GM18520 (cell line): ENCODE measurements around the gene RALA.
A peak's percentile ranks its signal among the peaks of the same experiment; 100 is the strongest.
"Not testable (repeated sequence)": the region's sequence is repeated elsewhere in the genome, so short reads cannot be mapped to it uniquely, and the experiment has no call there.

Experiments used
- ATAC-seq: cut with Tn5 transposase; IDR thresholded peaks from one replicate; pipeline ENCODE4 v1.9.1; 2021; ENCODE audit not compliant: unreplicated experiment

The RALA gene

DNA sequence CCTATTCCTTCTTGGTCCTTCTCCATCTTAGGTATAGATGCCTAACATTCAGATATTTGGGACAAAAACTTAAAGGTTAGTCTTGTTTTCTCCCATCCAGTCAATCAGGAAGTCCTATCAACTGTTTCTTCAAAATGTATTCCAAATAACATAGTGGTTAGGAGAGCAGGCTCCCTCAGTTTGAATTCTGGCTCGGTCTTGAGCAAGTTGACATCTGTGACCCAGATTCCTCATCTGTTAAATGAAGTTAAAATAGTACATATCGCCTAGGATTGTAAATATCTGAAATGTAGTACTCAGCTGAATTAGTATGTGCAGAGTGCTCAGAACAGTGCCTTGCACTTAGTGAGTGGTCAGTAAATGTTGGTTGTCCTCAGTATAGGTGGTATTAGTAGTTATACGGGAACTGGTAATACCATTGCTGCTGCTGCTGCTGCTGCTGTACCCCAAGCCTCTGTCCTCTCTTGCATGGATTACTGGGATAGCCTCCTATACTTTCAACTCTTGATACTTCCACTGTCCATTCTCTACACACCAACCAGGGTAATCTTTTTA, 58.6 kb downstream of the RALA start:
- ATAC-seq, result no peak

DNA sequence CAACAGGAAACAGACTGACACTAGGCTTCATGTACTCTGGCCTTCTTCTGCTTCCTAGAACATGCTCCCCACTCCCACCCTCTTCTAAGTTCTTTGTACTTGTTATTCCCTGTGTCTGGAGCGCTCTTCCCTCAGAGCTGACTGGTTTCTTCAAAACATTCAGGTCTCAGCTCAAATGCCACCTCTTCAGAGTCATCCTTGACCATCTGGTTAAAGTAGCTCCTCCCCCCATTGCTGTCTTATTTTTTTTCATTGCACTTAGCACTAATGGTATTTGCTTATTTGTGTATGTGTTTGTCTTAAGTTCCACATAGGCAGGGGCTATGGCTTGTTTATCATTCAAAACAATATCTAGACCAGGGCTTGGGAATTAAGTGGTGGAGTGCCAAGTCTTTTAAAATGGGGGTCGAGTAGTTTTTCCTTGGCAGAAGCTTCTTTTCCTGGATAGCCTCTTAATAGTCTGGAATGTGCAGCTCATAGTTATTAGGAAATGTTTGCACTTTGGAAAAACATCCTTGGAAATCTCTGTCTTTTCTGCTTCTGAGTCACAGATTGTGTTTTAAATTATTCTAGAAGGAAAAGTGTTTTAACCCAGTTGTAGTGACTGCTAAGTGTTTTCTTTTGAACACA, 60.0 kb downstream of the RALA start:
- ATAC-seq, result no peak

DNA sequence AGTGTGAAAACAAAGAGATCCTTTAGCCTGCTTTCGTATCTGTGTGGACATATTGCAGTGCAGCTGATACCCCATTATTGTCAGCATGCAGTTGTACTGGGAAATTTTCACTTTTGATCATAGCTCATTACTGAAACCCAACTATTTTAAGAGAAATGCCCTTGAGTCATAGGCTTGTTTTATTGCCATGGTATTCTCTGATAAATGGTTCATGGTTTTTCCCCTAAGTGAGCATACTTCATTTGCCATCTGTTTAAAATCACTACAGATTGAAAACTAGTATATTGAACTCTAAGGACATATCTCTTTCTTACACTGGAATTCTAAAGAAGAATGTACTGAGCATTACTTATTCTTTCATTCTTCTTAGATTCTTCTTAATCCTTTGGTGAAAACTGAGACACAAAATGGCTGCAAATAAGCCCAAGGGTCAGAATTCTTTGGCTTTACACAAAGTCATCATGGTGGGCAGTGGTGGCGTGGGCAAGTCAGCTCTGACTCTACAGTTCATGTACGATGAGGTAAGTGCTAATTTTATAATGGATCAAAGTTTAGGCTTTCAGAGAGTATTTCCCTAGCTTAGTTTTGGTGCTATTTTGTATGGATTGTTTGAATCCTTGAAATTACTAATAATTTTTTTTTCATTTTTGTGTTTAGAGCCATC, 63.0 kb downstream of the RALA start:
- peak; percentile 70 for ATAC-seq

DNA sequence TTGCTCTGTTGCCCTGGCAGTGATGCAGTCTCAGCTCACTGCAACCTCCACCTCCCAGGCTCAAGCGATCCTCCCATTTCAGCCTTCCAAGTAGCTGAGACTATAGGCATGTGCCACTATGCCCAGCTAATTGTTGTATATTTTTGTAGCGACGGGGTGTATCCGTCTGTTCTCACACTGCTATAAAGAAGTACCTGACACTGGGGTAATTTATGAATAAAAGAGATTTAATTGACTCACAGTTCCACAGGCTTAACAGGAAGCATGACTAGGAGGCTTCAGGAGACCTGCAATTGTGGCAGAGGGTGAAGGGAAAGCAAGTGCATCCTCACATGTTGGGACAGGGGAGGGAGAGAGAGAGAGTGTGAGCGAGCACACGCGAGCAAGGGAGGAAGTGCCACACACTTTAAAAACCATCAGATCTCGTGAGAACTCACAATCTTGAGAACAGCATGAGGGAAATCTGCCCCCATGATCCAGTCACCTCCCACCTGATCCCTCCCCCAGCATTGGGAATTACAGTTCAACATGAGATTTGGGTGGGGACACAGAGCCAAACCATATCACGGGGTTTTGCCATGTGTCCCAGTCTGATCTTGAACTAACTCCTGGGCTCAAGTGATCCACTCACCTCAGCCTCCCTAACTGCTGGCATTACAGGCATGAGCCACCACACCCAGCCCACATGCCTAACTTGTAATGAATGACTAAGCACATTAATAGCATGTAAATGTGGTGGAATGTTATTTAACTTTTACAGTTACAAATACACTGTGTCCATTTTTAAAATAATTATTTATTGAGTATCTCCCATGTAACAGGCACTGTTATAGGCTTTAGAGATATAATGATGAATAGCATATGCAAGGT, 65.5 kb downstream of the RALA start:
- ATAC-seq, result no peak

DNA sequence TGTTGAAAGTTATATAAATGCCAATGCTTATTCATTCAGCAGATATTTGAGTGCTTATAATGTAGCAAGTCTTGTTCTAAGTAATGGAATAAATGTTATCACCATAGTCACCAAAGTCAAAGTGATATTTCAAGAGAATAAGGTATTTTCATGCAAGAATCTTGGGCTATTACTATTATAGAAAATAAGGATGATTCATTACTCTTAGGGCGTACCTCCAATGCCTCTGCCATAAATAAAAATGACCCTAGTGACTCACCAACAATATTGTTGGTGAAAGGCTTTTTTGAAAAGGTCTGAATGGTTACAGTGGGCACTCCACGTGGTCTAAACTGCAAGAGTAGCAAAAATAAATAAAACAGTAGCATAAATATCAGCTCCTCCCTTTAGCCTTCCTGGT, 68.4 kb downstream of the RALA start:
- ATAC-seq, result no peak

DNA sequence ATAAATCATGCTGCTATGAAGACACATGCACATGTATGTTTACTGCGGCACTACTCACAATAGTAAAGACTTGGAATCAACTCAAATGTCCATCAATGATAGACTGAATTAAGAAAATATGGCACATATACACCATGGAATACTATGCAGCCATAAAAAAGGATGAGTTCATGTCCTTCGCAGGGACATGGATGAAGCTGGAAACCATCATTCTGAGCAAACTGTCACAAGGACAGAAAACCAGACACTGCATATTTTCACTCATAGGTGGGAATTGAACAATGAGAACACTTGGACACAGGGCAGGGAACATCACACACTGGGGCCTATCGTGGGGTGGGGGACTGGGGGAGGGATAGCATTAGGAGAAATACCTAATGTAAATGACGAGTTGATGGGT, 69.7 kb downstream of the RALA start:
- ATAC-seq, result not testable (repeated sequence)

DNA sequence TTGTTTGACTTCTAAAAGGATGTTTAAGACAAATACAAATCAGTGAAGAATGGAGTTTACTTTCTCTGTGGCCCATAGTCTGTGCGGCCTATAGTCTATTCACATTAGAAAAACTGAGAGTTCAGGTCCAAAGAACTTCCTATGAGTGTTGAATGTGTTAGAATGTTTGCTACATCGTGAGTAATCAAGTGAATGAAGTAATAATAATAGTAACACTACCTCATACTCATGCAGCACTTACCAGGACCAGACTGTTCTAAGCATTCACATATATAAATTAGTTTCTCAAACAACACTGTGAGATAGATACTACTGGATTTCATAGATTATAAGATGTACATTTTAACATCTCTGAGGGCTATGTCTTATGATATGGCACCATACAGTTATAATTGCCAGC, 70.4 kb downstream of the RALA start:
- no peak for ATAC-seq

DNA sequence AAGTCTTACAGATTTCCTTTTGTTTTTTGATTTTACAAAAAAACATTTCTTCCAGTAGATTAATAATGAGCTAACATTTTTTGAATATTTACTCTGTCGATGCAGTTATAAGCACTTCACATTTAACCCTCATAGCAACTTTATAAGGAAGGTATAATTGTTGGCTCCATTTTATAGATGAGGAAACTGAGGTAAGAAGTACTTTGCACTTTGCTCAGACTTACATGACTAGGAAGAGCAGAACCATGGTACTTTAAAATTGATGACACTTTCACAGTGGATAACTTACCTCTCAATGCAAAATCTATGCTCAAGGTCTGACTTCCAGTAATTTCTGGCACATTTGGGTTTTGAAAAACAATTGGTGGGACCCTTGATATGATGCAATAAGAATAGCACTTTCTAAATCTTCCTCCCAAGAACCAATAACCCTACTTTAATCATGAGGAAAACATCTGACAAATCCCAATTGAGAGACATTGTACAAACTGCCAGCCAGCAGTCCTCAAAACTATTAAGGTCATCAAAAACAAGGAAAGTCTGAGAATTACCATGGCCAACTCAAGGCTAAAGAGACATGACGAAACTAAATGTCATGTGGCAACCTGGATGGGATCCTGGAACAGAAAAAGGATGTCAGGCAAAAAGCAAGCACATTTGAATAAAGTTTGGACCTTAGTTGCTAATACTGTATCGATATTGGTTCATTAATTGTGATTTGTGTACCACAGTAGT, 72.6 kb downstream of the RALA start:
- ATAC-seq, result no peak

DNA sequence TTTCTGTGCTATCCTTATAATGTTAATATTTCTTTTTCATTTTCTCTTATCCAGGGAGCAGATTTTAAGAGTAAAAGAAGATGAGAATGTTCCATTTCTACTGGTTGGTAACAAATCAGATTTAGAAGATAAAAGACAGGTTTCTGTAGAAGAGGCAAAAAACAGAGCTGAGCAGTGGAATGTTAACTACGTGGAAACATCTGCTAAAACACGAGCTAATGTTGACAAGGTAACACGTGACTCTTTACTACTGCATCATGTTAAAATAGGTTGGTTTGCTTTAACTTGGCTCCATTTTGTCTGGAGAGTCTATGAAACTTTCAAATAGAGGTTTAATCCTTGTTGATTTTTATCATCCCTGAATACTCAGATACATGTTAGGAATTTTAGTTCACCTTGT, 73.3 kb downstream of the RALA start:
- no peak for ATAC-seq

DNA sequence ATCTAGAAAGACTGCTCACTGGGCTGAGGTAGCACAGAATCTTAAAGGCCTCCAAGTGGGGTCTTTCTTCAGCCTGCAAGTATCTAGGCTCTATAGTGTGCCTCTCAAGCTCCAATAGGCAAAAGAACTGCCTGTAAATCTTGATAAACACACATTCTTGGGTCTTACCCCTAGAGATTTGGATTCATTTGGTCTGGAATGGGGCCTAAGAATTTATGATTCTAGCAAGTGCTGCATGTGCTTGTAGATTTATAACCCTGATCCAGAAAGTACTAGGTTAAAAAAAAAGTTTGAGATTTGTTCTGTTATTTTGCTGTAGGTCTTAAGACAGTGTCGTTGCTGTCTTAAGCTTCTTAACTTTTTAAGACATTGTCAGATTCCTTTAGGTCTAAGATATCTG, 74.1 kb downstream of the RALA start:
- ATAC-seq, result no peak

DNA sequence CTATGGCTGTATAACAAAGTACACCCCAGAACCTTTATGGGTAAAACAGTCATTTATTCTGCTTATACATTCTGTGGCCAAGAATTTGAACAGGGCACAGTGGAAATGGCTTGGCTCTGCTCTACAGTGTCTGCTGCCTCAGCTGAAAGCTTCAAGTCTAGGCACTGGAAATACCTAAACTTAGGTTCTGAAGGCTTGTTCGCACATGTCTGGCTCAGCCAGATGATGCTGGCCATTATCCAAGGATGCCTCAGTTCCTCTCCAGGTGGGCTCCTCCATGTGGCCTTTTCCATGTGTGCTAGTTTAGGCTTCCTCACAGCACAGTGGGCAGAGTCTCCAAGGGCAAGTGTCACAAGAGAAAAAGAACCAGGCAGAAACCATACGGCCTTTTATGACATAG, 76.8 kb downstream of the RALA start:
- ATAC-seq, result no peak

DNA sequence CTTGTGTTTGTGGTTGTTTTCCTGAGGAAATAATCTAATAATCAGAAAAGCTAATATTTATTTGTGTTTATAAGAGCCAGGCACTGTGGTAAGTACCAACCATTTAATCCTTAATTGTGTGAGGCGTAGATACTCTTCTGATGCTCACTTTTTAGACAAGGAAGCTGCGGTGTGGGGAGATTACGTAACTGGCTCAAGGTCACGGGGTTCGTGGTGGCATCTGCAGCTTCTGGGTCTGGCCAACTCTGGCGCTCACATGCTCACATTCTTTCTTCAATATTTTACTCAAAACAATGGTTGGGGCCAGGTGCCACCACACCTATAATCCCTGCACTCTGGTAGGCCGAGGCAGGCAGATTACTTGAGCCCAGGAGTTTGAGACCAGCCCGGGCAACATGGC, 77.6 kb downstream of the RALA start:
- ATAC-seq, result no peak

DNA sequence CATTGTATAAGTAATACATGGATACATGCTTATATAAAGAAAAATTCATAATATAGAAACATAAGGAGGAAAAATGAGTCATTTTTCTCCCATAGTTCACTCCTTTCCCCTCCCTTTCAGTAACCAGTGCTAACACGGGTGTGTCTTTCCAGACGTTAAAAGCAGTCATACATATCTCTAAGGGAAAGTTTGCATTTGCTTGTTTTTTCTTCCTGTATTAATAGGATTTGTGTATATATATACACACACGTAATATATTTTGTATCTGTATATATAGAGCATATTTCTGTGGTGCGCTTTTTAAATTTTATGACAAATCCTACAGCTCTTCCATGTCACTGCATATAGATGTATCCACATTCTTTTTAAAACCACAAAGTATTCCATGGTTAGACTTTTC, 78.8 kb downstream of the RALA start:
- no peak for ATAC-seq

DNA sequence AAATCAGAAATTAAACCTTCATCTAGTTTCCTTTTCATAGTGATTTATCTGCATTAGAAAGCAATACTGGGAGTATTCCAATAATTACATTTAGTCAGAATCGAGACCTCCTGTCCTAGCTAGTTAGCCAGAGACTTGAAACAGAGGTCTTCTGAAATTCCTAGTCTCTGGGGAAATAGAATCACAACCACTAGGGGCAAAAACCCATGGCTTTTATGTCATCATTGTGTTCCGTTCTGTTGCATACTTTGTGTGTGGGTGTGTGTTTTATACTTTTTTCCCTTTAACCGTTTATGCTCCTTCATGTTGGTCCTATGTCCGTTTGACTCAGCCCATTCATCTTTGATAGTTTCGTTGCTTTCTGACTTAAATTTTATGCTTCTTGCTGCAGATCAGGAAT, 79.8 kb downstream of the RALA start:
- ATAC-seq, result no peak

DNA sequence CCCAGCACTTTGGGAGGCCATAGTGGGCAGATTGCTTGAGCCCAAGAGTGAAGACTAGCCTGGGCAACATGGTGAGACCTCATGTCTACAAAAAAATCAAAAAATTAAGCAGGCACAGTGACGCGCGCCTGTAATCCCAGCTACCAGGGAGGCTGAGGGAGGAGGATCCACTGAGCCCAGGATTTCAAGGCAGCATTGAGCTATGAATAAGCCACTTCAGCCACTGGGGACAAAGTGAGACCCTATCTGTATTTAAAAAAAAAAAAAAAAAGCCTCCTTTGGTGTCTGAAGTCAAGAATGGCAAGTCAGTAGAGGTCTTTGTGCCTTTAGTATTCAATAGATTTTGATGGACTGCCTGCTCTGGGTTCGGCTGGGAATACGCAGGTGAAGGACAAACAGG, 85.7 kb downstream of the RALA start:
- ATAC-seq, result no peak

DNA sequence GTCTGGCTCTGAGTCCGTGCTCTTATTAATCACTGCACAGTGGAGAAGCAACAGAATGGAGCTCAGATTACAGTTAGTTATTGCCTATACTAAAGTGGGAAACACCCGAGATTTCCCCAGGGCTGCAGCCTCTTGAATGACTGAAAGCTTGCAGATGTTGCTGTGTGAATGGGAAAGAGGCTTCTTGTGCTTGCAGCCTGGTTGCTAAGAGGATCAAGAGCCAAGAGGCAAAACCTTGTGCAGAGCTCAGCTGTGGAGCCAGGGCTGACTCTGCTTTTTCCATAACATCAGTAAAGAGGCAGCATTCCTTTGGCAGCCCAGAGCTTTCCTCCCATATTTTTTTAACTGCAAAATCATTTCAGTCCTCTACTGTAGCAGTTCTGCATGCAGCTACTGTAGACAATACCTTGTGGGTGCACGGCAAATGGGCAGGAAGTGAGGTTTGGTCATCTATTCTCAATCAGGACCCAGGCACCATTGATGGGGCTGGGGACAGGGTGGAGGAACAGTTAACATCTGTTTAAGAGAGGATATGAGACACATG, 86.5 kb downstream of the RALA start:
- ATAC-seq, result no peak

DNA sequence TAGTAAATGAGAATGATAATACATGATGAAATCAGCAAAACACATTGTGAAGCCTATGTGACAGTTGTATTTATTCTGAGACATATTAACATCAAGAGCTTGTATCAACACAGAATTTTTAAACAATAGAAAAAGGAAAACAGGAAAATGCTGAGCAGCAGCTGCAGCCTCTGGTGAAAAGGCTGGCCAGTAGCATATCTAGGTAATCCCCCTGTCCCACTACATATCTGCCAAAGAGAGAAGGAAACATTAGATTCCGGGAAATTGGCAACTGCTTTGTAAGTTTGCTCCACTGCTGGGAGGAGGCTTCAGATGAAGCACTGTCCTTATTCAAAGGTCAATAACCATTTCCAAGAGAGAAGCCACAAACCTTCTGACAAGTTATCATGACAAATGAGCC, 89.4 kb downstream of the RALA start:
- no peak for ATAC-seq

DNA sequence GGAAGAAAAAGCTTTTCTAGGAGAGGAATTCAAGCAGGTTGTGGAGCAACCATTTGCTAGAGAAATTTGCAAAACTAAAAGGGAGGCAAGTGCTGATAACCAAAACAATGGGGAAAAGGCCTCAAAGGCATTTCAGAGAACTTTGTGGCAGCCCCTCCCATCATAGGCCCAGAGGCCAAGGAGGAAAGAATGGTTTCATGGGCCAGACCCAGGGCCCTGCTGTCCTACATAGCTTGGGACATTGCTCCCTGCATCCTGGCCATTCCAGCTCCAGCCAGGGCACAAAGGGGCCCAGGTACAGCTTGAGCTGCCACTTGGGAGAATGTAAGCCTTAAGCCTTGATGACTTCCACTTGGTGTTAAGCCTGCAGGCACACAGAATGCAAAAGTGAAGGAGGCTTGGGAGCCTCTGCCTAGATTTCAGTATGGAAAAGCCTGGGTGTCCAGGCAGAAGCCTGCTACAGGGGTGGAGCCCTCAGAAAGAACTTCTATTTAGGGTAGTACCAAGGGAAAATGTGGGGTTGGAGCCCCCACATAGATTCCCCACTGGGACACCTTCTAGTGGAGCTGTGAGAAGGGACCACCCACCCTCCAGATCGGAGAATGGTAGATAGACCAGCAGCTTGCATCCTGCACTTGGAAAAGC, 91.2 kb downstream of the RALA start:
- no peak for ATAC-seq

DNA sequence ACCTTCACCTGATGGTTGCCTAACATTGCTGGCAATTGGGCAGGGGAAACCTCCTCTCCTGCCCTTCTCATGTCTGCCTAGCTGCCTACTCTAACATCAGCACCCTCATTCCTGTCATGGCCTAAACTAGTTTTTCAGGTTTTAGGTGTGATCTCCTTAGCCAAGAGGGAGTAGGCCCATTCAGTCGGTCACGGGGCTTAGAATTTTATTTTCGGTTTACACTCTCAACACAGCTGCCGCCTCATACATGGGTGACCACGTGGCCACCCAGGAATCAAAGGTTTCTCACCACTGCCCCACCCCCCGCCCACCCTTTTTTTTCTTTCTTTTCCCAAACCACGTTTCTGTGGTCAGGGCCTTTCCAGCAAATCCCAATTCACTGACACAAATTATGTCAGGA, 97.2 kb downstream of the RALA start:
- no peak for ATAC-seq

DNA sequence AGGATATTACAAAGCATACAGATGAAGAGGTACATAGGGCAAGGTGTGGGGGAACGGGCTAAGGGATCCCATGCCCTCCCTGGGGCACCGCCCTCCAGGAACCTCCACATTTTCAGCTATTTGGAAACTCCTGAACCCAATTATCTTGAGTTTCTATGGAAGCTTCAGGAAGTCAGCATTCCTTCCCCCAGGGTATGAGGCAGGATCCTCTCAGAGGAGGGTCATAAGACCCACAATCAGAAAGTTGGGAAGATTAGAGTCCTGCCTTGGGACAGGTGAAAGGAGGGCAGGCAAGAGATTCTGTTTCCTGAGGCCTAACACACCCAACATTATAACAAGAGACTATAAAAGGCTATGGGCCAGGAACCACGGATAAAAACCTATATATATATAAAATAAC, 98.0 kb downstream of the RALA start:
- ATAC-seq, result no peak
